GM18951 (cell line): Measurements from ENCODE around the gene HS6ST3.

Experiments
- POLR2A ChIP-seq: IDR thresholded peaks from 4 replicates; pipeline ENCODE4 v1.6.1; 2011; ENCODE audit warnings: mild to moderate bottlenecking; ENCODE audit not compliant: insufficient read length, insufficient read depth; ENCODE audit errors: extremely low read depth
- in situ Hi-C: fragments of 300-500 bp; cut with MboI; formaldehyde crosslinking; loops from one replicate; pipeline ENCODE4 v1.12.0; 2022; ENCODE audit warnings: low sequenced_read_pairs, mixed read lengths, inconsistent platforms; ENCODE audit not compliant: unreplicated experiment

HS6ST3 gene

GRCh38 chr13:96720446-96720845 lies 630.5 kb downstream of the HS6ST3 start:
- no peak for TF ChIP-seq POLR2A
- in situ Hi-C loops = no loop called here

DNA sequence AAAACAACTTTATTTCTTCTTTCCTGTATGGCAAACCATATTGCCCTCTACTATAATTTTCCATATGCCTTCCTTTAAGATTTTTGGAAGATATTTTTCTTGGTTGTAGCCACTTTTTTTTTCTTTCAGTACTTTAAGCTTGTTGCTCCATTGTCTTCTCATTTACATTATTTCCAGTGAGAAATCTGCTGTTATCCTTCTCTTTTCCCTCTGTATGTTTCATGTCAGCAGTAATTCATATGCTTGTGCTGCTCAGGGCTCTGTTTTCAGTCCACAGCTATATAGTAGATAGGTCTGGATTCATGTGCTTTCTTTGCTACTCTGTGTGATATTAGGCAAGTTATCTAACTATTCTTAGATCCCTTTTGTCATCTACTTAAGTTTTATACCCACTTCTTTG lies 636.7 kb downstream of the HS6ST3 start:
- no peak for TF ChIP-seq POLR2A

GRCh38 chr13:96728463-96728862 lies 638.6 kb downstream of the HS6ST3 start:
- in situ Hi-C loops = no loop called here
- no peak for TF ChIP-seq POLR2A

More for the DNA sequence above, 636.7 kb downstream of the HS6ST3 start:
- in situ Hi-C loops = no loop called here

DNA sequence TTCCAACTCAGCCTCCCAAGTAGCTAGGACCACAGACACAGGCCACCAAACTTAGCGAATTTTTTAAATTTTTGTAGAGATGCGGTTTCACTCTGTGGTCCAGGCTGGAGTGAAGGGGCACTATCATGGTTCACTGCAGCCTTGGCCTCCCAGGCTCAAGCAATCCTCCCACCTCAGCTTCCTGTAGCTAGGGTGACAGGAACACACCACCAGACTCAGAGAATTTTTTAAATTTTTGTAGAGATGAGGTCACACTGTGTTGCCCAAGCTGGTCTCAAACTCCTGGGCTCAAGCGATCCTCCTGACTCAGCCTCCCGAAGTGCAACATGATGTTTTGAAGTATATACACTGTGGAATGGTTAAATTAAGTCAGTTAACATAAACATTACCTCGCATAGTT lies 640.8 kb downstream of the HS6ST3 start:
- in situ Hi-C loops = no loop called here
- TF ChIP-seq POLR2A = no peak

- in situ Hi-C loops = no loop called here
- TF ChIP-seq POLR2A = no peak
Observed at GRCh38 chr13:96734499-96734898, 644.6 kb downstream of the HS6ST3 start.

- TF ChIP-seq POLR2A = no peak
Observed at GRCh38 chr13:96741779-96742178, 651.9 kb downstream of the HS6ST3 start.

GRCh38 chr13:96743296-96744089 lies 653.6 kb downstream of the HS6ST3 start:
- no peak for TF ChIP-seq POLR2A
- in situ Hi-C loops = no loop called here

More at GRCh38 chr13:96741779-96742178, 651.9 kb downstream of the HS6ST3 start:
- in situ Hi-C loops = no loop called here

DNA sequence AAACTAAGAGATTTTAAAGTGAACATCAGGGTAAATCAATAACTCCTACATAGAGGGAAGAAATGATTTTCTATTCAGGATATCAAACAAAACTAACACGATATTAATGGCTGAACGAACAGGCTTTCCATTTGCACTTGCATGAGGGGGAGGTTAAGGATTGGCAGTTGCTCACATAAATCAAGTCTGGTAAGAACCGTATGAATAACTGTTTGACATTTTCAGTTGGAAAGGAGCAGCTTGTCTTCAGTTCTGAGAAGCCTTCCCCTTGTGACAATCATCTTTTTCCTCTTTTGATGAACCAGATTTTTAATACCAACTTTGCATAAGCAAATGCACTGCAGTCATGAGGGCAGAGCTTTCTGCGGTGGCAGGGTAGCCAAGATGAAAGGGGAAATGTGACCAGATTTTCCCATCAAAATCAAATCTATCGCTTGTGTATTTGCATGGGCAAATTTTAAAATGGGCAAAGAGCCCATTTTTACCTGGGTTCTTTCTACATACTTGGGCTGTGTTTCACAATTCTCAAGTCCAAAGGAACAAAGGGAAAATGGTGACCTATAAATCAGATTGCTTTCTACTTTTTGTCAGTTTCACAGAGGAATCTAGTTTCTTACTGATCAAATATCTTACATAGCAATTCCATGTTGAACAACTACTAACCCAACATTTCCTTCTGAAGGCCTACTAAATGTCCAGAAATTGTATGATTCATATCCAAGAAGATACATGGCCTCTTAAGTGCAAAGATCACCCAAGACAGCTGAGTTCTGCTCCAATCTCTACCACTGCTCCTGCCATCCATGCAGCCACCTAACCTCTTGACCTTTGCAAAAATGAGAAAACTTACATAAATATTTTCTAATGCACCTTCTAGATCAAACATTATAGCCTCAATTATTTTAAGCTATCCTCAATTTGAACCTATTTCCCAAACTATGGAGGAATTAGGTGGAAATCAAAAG lies 654.7 kb downstream of the HS6ST3 start:
- TF ChIP-seq POLR2A = no peak
- in situ Hi-C loops = no loop called here

- in situ Hi-C loops = no loop called here
- TF ChIP-seq POLR2A = no peak
Observed at GRCh38 chr13:96746886-96747285, 657.0 kb downstream of the HS6ST3 start.

GRCh38 chr13:96749825-96750224 lies 659.9 kb downstream of the HS6ST3 start:
- in situ Hi-C loops = no loop called here
- no peak for TF ChIP-seq POLR2A

GRCh38 chr13:96751089-96751488 lies 661.2 kb downstream of the HS6ST3 start:
- TF ChIP-seq POLR2A = no peak
- in situ Hi-C loops = no loop called here

DNA sequence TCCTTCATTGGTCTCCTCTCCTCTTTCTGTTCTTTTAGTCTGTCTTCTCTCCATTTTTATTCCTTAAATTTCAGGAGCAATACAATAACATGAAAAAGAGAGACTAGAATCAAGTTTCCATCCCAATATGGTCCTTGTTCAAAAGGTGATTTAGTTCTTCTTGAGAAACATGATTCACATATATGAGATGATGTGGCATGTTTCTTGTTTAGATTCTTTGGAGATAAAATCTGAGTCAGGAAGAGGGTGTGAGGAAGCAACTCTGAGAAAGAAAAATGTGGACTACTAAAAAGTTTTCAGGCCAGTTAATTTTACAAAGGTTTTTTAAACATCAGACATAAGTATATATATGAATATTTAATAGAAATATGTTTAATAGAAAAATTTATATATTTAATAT lies 673.0 kb downstream of the HS6ST3 start:
- in situ Hi-C loops = no loop called here
- no peak for TF ChIP-seq POLR2A

- in situ Hi-C loops = no loop called here
- TF ChIP-seq POLR2A = no peak
Observed at GRCh38 chr13:96766306-96766705, 676.4 kb downstream of the HS6ST3 start.

DNA sequence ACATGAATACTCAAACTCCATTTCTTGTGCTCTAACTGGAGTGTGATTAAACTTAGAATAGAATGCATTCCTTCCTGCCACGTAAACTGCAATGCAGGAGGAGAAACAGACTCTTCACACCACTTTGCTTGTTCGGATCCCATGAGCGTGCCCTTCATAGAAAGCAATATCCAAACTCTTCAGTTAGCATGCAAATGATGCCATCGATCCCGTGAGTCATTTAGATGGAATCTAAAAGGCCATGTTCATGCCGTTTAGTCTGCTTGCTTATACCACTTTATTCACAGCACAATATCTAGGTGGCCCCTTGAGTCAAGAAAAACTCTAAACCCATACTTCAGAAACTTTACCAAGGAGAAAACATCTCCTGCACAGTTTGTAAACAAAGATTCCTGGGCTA lies 678.6 kb downstream of the HS6ST3 start:
- in situ Hi-C loops = no loop called here
- TF ChIP-seq POLR2A = no peak

- no peak for TF ChIP-seq POLR2A
- in situ Hi-C loops = no loop called here
Observed at GRCh38 chr13:96769874-96770273, 680.0 kb downstream of the HS6ST3 start.
